NCI-H2227 (cell line): ENCODE measurements around the gene TNN.
A peak's percentile ranks its signal among the peaks of the same experiment; 100 is the strongest.

Experiments
- DNase-seq: peaks from one replicate; lab custom pipeline; 2025; ENCODE audit not compliant: unreplicated experiment; lab: John Stamatoyannopoulos, UW

TNN gene

DNA sequence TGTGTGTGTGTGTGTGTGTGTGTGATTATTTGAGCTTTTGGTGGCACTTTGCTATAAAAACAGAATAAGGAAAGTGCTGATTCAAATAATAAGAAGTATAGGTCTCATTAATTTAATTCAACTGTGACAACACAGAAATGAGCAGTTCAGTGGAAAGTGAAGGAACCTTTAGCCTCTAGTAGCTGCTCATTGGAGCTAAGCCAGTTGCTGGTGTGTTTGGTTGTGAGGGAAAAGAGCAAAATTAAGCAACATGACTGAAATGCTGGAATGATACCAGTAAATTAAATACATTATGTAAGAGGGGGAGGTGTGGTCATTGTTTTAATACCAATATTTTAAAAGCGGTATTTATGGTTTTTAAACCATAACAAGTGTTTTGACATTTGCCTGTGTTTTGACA, 69.7 kb downstream of the TNN start:
- DNase-seq = no peak

- no peak for DNase-seq
These were observed 70.9 kb downstream of the TNN start for GRCh38 chr1:175138579-175138978.

GRCh38 chr1:175145899-175146528, 78.4 kb downstream of the TNN start:
- no peak for DNase-seq

GRCh38 chr1:175146529-175147213, 79.0 kb downstream of the TNN start:
- peak; percentile 87 for DNase-seq

DNA sequence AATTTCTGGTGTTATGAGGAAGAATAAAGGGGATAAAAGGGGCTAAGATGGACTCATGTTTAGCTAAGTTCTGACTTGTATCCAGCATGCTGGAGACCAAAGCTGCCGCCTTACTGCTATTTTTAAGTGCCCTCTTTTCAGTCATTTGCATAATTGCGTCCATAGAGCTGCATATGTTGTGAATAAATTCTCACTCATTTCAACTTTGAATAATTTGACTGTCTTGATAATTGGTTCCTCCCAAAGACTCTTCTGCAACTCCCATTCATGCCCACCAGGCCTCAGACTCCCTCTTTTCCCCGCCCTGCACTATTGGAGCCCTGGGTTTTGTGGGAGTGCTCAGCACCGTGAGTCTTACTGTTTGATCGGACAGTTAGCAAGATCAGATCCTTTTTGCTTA, 79.9 kb downstream of the TNN start:
- DNase-seq = no peak

DNA sequence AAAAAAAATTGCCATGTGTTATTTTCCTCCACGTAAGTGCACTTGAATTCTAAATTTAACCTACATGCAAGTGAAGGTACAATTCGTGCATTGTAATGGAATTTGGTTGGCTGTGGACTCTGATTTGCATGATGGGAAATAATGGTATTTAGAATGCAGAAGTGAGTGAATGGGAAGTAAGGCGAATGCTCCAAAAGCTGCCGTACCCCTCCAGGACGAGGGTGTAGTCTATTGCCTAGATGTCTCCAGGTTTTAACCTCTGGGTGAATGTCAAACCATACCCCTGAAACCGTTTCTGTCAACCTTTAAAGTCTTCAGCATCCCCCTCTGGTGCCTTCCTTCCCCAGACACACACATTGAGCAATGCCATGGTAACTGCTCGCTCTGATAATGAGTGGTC, 80.4 kb downstream of the TNN start:
- no peak for DNase-seq

DNA sequence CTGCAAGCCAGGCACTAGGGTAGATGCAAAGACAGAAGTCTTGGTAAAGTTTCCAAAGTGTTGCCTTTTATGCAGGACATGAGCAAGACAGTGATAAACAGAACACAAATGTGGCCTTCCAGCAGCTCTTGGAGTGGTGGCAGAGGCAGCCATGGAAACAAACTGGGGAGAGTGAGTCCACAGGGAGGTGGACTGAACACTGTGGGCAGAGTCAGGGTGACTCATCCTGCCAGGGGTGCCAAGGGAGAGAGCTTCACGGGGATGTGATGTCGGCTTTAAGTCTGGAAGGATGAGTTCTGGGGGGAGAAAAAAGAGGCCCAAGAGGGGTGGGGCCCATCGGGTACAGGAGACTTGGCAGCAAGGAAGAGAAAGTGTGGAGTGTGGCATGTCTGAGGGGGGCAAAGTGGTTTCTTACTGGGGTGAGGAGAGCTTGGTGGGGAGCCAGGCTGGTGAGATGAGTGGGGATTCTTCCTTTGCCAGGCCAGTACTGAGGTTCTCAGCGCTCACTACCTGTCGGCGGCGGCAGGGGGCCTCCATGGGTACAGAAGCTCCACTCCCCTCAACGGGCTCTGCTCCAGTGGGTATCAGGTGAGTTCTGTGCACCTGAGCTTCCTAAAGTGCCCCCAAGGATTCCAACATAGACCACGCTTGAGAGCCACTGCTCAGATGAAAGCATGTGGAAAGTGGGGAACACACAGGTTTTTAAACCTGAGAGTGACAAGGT, 83.1 kb downstream of the TNN start:
- DNase-seq = no peak

DNA sequence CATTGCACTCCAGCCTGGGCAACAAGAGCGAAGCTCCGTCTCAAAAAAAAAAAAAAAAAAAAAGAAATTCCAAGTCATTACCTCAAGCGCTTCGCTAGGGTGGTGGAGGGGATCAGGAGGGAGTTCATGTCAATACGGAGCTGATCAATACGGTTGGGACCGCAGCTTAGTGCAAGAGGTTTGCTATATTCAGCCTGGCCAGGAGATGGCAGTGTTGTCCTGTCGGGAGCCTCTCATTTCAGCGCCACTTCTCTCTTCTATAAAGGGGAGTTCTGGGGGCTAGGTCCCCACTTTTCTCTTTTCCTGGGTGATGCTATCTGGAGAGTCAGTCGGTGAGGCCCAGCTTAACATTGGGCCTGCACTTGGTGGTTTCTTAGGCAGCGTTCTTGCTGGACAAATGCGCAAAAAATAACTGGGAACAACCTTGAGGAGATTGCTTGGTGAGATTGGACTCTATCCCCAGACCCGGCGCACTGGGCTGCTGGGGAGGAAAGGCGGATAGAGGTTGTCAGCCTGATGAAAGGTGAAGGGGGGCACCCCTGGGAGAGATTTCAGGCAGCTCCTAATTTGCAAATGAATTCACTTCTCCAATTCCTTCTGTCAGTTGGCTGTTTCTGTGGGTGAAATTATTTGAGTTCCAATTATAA, 84.5 kb downstream of the TNN start:
- DNase-seq = peak; percentile 70

DNA sequence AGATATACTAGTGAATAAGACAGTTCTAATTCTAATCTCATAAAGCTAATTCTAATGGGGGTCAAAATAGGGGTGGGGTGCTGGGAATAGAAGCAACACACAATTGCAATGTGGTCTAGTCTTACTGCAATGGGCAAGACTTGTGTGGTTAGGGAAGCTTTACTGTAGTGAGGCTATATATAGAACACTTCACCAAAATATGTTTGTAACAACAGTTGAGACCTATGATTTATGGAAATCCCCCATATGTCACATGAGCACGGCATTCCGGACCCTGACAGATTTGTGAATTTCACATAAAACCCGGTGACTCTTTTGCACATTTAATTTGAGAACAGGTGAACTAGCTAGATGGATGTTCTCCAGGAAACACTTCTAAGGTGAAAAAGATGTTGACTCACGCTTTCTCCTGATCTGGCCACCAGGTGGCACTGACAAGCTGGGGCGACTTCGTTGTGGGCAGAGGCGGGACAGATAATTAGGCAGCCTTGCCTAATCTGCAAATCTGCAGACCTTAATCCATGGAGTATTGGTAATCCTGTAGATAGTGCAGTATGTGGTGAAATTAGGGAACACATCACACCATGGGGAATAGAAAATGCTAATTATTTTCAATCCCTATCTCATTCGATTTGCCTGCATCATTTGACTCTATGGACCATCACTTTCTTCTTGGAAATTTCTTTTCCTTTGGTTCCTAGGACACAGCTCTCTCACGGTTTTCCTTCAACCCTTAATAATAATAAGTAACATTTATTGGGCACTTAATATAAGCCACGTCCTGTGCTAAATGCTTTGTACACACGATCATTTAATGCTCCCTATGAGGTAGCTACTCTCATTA, 87.2 kb downstream of the TNN start:
- peak; percentile 75 for DNase-seq

- no peak for DNase-seq
These were observed 87.8 kb downstream of the TNN start for GRCh38 chr1:175155473-175155856.

DNA sequence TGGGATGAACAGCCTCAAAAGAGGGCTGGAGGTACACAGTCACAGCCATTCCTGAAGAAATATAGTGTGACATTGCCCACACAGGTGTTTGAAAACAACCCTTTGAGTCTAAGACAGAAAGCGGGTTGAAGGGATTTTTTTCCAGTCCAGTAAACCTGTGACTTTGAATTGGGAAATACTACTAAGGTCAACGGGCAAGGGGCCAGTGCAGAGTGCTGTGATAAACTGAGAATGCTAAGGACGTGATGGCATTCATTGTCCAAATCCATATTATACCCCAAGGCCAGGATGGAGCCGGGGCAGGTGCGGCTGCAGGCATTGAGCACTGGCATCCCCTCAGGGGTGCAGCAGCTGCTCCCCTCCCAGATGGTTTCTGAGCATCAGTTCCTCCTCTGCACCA, 88.3 kb downstream of the TNN start:
- no peak for DNase-seq

DNA sequence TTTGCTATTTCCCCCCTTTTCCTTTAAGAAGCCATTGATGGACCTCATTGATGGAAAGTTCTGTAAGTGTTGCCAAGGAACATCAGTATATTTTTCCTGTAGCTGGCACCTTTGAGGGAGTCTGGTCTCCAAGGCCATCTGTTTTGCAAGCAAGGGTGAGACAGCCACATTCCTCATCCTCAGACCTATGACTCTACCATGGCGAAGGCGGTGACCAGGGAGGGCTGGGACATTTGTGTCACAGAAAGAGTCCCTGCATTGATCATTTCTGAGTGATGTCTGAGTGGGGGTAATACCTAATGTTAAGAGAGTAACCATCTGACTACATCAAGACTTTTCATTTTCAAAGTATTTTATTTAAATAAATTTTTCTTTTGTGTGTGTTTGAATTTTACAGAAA, 89.6 kb downstream of the TNN start:
- no peak for DNase-seq

GRCh38 chr1:175158170-175158591, 90.5 kb downstream of the TNN start:
- DNase-seq = peak; percentile 53

DNA sequence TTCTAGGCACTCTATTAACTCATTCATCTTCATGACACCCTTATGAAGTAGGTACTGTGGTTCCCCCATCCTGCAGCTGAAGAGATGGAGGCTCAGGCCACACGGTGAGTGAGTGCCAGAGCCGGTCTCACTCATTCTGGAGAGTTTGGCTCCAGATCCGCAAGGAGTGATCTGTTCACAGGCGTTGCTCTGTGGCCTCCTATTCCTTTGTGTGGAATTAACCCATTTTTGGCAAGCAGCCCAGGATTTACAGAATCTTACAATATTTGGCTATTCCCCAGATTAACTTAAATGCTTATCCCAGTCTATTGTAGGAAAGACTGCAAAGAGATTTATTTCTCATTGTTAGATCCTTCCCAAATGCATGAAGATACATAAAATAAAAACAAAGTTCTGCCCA, 95.3 kb downstream of the TNN start:
- DNase-seq = no peak

GRCh38 chr1:175163702-175164101, 96.1 kb downstream of the TNN start:
- DNase-seq = no peak

GRCh38 chr1:175164751-175165150, 97.1 kb downstream of the TNN start:
- no peak for DNase-seq

GRCh38 chr1:175166746-175167145, 99.1 kb downstream of the TNN start:
- no peak for DNase-seq

DNA sequence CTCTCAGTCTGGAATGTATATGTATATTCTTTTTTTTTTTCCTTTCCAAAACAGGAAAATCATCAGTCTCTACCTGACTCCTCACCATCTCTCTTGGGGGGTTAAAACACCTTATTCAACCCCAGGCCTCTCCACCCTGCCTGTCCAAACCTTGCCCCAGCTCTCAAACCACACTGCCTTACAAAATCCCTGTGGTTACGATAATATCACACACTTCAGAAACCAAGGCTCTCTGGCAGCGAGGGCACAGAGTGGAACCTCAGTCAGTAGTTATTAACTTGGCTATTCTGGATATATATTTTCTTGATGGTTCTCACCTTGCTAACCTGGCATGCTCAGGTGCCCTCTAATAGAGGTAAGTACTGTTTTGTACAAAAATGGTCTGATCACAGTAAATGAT, 100.2 kb downstream of the TNN start:
- DNase-seq = no peak

DNA sequence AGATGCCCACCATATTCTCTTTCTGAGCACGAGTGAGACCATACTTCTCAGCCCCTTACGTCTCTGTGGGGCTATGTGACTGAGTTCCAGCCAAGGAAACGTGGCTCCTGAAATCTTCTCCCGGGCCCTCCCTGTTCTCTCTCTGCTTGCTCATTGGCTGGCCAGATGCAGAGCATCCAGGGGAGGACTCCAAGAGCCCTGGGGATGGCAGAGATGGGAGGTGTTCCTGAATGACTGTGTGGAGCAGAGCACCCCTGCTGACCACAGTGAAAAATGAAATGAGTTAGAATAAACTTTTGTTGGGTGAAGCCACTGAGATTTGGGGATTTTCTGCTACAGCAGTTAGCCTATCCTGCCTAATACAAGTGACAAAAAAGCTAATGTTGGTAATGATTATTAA, 101.1 kb downstream of the TNN start:
- no peak for DNase-seq

DNA sequence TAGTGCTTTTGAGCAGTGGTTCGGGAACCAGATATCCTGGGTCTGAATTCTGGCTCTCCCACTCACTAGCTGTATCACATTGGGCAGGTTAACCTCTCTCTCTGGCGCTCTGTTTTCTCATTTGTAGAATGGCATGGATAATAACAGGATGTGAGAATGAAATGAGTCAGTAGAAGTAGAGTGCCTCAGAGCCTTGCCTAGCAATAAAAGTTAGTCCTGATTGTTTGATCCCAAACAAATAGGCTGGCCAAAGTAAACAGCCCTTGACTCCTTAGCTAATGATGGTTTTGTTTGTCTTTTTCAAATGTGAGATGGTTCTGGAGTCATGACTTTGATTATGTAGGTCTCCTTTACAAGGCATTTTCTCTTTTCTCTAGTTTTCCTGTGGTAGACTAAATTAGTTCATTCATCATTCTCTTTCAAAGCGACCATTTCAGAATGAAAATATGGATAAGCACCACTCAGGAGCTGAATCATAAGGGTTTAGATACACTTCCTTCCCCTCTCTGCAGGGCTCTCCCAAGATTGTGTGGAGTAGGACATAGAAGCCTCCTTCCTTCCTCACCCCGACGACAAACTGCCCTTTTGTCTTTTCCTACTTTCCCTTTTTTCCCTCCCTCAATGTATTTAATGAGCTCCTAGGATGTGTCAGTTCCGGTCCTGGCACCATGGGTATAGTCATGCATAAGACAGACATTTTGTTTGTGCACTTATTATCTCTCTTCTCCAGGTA, 101.8 kb downstream of the TNN start:
- DNase-seq = no peak
